Breast epithelium (tissue), 3 donors: ENCODE measurements around the gene TMEM179B.

Experiments
- POLR2A ChIP-seq: fragments of 450-650 bp; IDR thresholded peaks from one replicate; pipeline ENCODE4 v1.6.1; 2016; ENCODE audit warnings: antibody characterized with exemption, mild to moderate bottlenecking, moderate library complexity
- POLR2AphosphoS5 ChIP-seq, 3 donors: sonication (generic); formaldehyde crosslinking; IDR thresholded peaks; one replicate each; pipeline ENCODE4 v1.6.1; 2017; ENCODE audit warnings: antibody characterized with exemption in 3 of 3
- TF ChIP-seq, protein P1 (sequence below), 3 donors: fragments of 450-650 bp; IDR thresholded peaks; one replicate each; pipeline ENCODE4 v1.5.1; 2016 to 2017; ENCODE audit warnings: antibody characterized with exemption in 3 of 3, mild to moderate bottlenecking in 3 of 3, moderate library complexity in 3 of 3

DNA sequence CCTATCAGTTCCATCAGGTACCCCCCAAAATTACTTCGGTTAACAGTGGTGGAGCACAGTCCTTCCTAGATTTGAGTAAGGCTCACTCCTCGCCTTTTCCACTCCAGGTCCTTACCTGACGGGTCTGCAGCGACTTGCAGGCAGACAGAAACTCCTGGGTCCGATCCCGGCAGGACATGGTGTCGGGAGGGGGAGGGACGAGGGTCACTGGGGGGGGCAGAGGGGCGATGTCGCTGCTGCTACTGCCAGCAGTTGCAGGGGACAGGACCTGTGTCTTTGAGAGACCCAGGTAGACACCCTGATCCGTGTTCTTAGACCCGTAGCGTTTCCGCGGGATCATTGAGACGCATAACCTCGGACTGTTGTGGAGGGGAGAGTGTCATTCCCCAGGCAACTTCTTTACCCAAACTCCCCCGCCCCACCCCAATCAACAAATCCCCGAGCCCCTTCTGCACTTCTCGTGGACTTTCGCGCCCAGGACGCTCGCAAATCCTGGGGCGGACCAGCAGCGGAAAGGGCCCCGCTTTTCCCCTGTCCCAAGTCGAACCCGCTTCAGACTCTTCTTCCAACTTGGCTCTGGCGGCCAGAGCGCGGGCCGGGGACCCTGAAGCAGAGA, 43.8 kb downstream of the TMEM179B start:
- TF ChIP-seq, protein P1, sequence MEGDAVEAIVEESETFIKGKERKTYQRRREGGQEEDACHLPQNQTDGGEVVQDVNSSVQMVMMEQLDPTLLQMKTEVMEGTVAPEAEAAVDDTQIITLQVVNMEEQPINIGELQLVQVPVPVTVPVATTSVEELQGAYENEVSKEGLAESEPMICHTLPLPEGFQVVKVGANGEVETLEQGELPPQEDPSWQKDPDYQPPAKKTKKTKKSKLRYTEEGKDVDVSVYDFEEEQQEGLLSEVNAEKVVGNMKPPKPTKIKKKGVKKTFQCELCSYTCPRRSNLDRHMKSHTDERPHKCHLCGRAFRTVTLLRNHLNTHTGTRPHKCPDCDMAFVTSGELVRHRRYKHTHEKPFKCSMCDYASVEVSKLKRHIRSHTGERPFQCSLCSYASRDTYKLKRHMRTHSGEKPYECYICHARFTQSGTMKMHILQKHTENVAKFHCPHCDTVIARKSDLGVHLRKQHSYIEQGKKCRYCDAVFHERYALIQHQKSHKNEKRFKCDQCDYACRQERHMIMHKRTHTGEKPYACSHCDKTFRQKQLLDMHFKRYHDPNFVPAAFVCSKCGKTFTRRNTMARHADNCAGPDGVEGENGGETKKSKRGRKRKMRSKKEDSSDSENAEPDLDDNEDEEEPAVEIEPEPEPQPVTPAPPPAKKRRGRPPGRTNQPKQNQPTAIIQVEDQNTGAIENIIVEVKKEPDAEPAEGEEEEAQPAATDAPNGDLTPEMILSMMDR (IDR thresholded peaks at IDR 0.05), result no peak
- TF ChIP-seq POLR2A, result no peak
- TF ChIP-seq POLR2AphosphoS5 (IDR thresholded peaks at IDR 0.05), result no peak
